Measurements from ENCODE around the gene SPIC.

The SPIC gene

DNA sequence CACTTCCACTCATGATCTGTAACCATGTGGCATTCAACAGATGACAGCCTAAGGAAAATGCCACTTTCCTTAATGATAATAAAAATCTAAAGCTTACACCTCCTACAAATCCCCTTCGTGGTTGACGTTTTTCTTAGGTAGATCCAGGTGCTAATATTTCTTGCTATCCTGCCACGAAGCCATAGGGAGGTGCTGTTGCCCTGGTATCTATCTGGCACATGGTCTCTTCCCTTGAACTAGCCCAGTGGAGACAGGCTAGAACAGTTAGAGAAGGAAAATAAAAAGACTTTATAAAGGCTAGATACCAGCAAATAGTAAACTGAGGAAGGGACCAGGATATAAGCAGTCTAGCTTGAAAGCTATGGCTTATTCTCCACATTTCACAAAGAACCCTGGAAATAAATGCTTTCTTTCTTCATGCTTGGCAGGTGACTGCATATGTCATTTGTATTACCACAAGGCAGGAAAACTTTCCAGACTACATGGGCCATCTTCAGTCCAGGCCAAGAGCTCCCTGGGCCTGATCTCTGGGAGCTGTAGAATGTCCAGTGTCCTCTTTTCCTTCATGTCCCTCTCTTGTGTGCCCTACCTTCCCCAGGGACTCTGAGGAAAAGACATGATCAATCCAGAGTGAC, 15.3 kb downstream of the SPIC start:
- Mint-ChIP-seq H3K27ac (no peak overlapping the region), H3K27me3 (ENCODE audit: low read depth) (no peaks in the 10 kb centered on the region), H3K4me1 (ENCODE audit: low read depth) (no peaks in the 10 kb centered on the region), H3K36me3 (ENCODE audit: low read depth) (no peaks in the 10 kb centered on the region), H3K9me3 (no peaks in the 10 kb centered on the region), H3K4me3 (no peak overlapping the region)

DNA sequence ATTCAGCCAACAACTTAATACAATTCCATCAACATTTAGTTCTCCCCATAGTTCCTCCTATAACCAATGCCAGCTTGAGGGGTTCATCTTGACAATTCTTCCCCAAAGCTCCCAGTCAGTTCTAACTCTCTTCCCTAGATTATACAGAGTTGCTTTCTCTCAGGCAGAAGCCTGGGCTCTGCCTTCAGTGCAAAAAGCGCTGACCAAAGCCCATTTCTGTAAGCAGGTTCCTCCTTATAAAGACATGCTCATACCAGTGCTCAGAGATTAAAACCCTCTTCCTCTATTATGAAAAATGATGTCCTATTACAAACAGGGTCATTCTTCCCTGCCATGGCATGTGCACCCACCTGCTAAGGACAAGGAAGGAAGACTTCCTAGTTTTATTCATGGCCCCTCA, 16.2 kb downstream of the SPIC start:
- H3K27ac Mint-ChIP-seq: no peak overlapping the region
- no peak overlapping the region for H3K4me3 Mint-ChIP-seq
- H3K9me3 Mint-ChIP-seq: no peaks in the 10 kb centered on the region
- no peaks in the 10 kb centered on the region for H3K36me3 Mint-ChIP-seq (ENCODE audit: low read depth)
- H3K4me1 Mint-ChIP-seq (ENCODE audit: low read depth): no peaks in the 10 kb centered on the region
- H3K27me3 Mint-ChIP-seq (ENCODE audit: low read depth): no peaks in the 10 kb centered on the region

DNA sequence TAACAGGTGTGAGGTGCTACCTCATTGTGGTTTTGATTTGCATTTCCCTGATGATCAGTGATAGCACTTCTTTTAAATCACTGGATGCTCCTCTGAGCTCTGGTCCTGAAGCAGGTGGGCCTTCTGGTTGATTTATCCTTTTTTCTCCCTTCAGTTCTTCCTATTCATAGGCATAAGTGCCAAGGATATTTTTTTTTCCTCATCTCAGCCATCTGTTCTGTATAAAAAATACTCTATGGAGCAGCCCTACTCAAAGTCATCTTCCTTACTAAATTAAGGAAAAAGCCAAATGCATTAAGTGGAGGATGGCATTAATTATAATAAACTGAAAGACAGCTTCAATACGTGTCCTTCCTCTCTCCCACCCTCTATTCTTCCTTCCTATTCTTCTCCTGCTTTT, 18.4 kb downstream of the SPIC start:
- Mint-ChIP-seq H3K27me3 (ENCODE audit: low read depth) (no peaks in the 10 kb centered on the region), H3K27ac (no peak overlapping the region), H3K4me1 (ENCODE audit: low read depth) (no peaks in the 10 kb centered on the region), H3K36me3 (ENCODE audit: low read depth) (no peaks in the 10 kb centered on the region), H3K4me3 (no peak overlapping the region), H3K9me3 (no peaks in the 10 kb centered on the region)

DNA sequence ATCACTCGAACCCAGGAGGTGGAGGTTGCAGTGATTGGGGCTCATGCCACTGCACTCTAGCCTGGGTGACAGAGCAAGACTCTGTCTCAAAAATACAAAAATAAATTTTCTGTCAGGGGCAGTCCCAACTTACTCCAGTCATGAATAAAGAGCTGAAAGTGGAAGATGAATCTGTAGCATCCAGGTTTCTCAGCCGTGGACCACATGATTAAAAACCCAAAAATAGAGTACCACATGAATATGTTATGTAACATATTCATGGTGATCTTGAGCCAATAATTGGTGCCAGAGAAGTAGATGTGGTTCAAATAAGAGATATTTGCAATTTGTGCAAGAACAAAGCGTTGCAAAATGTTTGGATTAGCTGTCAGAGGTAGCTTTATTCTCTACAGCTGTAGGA, 23.1 kb downstream of the SPIC start:
- H3K4me3 Mint-ChIP-seq: no peak overlapping the region
- H3K4me1 Mint-ChIP-seq (ENCODE audit: low read depth): no peaks in the 10 kb centered on the region
- H3K27ac Mint-ChIP-seq: no peak overlapping the region
- H3K9me3 Mint-ChIP-seq: no peaks in the 10 kb centered on the region
- no peaks in the 10 kb centered on the region for H3K27me3 Mint-ChIP-seq (ENCODE audit: low read depth)
- no peaks in the 10 kb centered on the region for H3K36me3 Mint-ChIP-seq (ENCODE audit: low read depth)

DNA sequence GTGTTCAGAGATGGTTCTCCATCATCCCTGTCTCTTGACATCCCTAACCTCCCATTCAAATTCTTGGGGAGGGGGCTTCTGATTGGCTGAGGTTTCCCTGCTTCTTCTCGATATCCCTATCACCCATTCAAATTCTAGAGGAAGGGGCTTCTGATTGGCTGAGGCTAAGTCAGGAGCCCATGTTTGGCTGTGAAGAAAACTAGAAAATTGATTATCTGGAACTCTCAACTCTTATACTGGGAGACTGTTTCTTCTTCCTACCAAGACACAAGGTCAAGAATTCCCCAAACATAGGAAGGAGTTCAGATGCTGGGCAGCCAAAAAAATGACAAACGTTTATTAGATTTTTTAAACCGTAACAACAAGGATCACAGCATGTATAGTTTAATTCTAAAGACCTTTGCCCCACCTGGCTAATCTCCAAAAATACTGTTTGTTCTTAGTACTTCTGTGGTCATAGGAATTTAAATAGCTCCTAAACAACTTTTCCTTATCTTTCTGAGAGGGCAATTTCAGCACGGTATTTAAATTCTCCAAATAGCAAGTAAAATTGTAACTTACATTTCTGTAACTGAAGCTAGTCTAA, 26.4 kb downstream of the SPIC start:
- H3K27ac Mint-ChIP-seq: no peak overlapping the region
- no peak overlapping the region for H3K4me3 Mint-ChIP-seq
- no peaks in the 10 kb centered on the region for H3K9me3 Mint-ChIP-seq
- H3K27me3 Mint-ChIP-seq (ENCODE audit: low read depth): no peaks in the 10 kb centered on the region
- no peaks in the 10 kb centered on the region for H3K36me3 Mint-ChIP-seq (ENCODE audit: low read depth)
- no peaks in the 10 kb centered on the region for H3K4me1 Mint-ChIP-seq (ENCODE audit: low read depth)

DNA sequence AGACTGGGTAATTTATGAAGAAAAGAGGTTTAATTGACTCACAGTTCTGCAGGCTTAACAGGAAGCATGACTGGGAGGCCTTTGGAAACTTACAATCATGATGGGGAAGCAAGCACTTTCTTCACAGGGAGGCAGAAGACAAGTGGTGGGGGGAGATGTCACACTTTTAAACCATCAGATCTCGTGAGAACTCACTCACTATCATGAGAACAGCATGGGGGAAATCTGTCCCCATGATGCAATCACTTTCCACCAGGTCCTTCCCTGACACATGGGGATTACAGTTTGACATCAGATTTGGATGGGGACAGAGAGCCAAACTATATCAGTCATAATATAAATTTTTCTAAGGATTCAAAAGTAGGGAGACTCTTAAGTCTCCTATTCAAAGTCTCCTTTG, 46.0 kb downstream of the SPIC start:
- H3K27ac Mint-ChIP-seq: no peak overlapping the region
- no peaks in the 10 kb centered on the region for H3K9me3 Mint-ChIP-seq
- H3K27me3 Mint-ChIP-seq (ENCODE audit: low read depth): no peaks in the 10 kb centered on the region
- H3K36me3 Mint-ChIP-seq (ENCODE audit: low read depth): no peaks in the 10 kb centered on the region
- H3K4me3 Mint-ChIP-seq: no peak overlapping the region
- H3K4me1 Mint-ChIP-seq (ENCODE audit: low read depth): no peaks in the 10 kb centered on the region

DNA sequence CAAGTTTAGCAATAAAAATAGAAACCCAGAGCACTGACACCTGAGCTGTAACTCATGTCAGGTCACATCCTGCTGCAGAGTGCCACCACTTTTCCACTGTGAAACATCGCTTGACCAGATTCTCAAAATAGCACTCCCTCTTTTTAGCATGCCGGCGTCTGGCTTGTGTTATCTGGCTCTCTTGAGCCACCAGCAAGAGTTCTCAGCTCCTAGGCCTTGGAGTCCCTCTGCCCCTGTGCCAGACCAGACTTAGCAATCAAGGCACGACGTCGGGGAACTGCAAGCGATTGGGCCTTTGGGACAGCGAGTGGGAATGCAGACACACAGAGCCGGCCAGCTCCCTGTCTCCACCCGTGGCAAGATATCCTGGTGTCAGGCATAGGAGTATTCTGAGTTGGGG, 52.5 kb downstream of the SPIC start:
- Mint-ChIP-seq H3K4me3 (no peak overlapping the region), H3K4me1 (ENCODE audit: low read depth) (no peaks in the 10 kb centered on the region), H3K27me3 (ENCODE audit: low read depth) (no peaks in the 10 kb centered on the region), H3K9me3 (no peaks in the 10 kb centered on the region), H3K36me3 (ENCODE audit: low read depth) (no peaks in the 10 kb centered on the region), H3K27ac (no peak overlapping the region)

DNA sequence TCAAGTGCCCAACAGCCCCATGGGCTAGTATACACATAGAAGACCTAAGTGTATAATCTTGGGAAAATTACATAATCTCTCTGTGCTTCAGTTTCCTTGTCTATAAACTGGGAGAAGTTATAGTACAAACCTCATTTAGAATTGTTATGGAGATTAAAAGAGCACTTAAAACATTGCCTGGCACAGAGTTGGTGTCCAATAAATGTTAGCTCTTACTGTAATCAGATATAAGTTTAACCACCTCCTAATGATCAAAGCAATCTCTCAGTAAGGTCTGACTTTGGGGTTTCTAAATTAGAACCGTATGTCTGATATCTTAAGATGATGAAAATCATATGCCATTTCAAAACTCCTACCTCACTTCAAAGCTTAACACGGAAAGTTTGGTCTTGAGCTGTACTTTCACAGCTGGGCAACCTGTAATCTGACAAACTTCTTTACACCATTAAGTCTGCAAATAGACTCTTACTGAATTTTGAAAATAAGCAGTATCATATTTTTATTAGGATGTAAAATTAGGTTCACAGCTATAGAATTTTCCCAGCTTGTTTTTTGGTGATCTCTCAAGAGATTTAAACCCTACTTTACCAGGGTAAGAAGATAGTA, 61.0 kb downstream of the SPIC start:
- H3K27ac Mint-ChIP-seq: no peak overlapping the region
- H3K4me3 Mint-ChIP-seq: no peak overlapping the region
- no peaks in the 10 kb centered on the region for H3K9me3 Mint-ChIP-seq
- no peaks in the 10 kb centered on the region for H3K4me1 Mint-ChIP-seq (ENCODE audit: low read depth)
- H3K36me3 Mint-ChIP-seq (ENCODE audit: low read depth): no peaks in the 10 kb centered on the region
- H3K27me3 Mint-ChIP-seq (ENCODE audit: low read depth): no peaks in the 10 kb centered on the region

All from T-helper 1 cell treated with Interleukin-12 subunit alpha and Interleukin-12 subunit beta and Interleukin-4 antibody, amounts not matched to agents 30 μg/mL and 1 μg/mL, for 36 hours (primary cell).